ENCODE data around the gene TMPRSS6.

Gene TMPRSS6

GRCh38 chr22:37145180-37146050, 35.9 kb upstream of the TMPRSS6 start:
- Histone ChIP-seq H3K79me2 (ENCODE audit: low read length) (no peaks in the 10 kb centered on the region), H3K27me3 (ENCODE audit: low read depth, low read length) (0 out of 2 replicates have a peak, but pooled peaks cover 4% of the 10 kb centered on the region), H3K36me3 (replicated peaks; ENCODE audit: low read depth, low read length) (peaks cover 4% of the 10 kb centered on the region), H3K4me1 (ENCODE audit: low read length) (peaks cover 28% of the 10 kb centered on the region), H3K9ac (ENCODE audit: low read length) (no peak overlapping the region), H3K9me3 (ENCODE audit: insufficient read depth, low read length) (no peaks in the 10 kb centered on the region), H4K20me1 (ENCODE audit: insufficient read depth, low read length) (no peaks in the 10 kb centered on the region), H3K4me2 (ENCODE audit: low read length) (no peak overlapping the region), H3K27ac (ENCODE audit: low read length) (no peak overlapping the region), H3K4me3 (ENCODE audit: low read length) (no peak overlapping the region), H2AFZ (ENCODE audit: low read depth, low read length) (no peak overlapping the region)
- no peak for TF ChIP-seq EZH2phosphoT487 (IDR thresholded peaks at IDR 0.05; ENCODE audit: low read depth)
- no peak for TF ChIP-seq CTCF (IDR thresholded peaks at IDR 0.05; ENCODE audit: low read depth, low read length)

- peaks cover 27% of the 10 kb centered on the region for H3K4me1 ChIP-seq (ENCODE audit: low read length)
- no peak overlapping the region for H3K27ac ChIP-seq (ENCODE audit: low read length)
- H4K20me1 ChIP-seq (ENCODE audit: insufficient read depth, low read length) = no peaks in the 10 kb centered on the region
- 0 out of 2 replicates have a peak, but pooled peaks cover 3% of the 10 kb centered on the region for H3K27me3 ChIP-seq (ENCODE audit: low read depth, low read length)
- H3K4me2 ChIP-seq (ENCODE audit: low read length) = no peak overlapping the region
- H3K9ac ChIP-seq (ENCODE audit: low read length) = no peak overlapping the region
- H3K79me2 ChIP-seq (ENCODE audit: low read length) = no peaks in the 10 kb centered on the region
- peaks cover 4% of the 10 kb centered on the region for H3K36me3 ChIP-seq (replicated peaks; ENCODE audit: low read depth, low read length)
- TF ChIP-seq EZH2phosphoT487 (IDR thresholded peaks at IDR 0.05; ENCODE audit: low read depth) = no peak
- no peak for TF ChIP-seq CTCF (IDR thresholded peaks at IDR 0.05; ENCODE audit: low read depth, low read length)
- no peaks in the 10 kb centered on the region for H3K9me3 ChIP-seq (ENCODE audit: insufficient read depth, low read length)
- no peak overlapping the region for H2AFZ ChIP-seq (ENCODE audit: low read depth, low read length)
- H3K4me3 ChIP-seq (ENCODE audit: low read length) = no peak overlapping the region
These were observed 34.7 kb upstream of the TMPRSS6 start for GRCh38 chr22:37144180-37144554.

DNA sequence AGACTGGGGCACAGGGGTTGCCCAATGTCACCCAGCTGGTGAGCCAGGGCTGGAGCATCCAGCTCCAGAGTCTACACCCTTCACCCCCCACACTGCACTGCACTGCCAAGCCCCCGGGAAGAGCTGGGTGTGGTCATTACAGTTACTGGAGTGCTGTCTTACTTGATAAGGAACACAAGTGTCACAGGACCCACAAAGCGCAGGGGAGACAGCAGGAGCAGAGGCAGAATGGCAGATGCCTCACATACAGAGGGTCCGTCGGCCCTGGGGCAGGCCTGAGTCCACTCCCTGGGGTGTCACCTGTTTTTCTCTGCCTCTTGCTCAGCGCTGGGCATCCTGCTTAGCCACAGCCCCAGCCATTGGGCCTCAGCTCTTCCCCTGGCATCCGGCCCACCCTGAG, 32.5 kb upstream of the TMPRSS6 start:
- no peaks in the 10 kb centered on the region for H4K20me1 ChIP-seq (ENCODE audit: insufficient read depth, low read length)
- H2AFZ ChIP-seq (ENCODE audit: low read depth, low read length) = no peak overlapping the region
- H3K27me3 ChIP-seq (ENCODE audit: low read depth, low read length) = no peaks in the 10 kb centered on the region
- no peak overlapping the region for H3K4me2 ChIP-seq (ENCODE audit: low read length)
- H3K4me3 ChIP-seq (ENCODE audit: low read length) = no peak overlapping the region
- peaks cover 27% of the 10 kb centered on the region for H3K4me1 ChIP-seq (ENCODE audit: low read length)
- no peaks in the 10 kb centered on the region for H3K9me3 ChIP-seq (ENCODE audit: insufficient read depth, low read length)
- H3K79me2 ChIP-seq (ENCODE audit: low read length) = no peaks in the 10 kb centered on the region
- H3K27ac ChIP-seq (ENCODE audit: low read length) = no peak overlapping the region
- H3K9ac ChIP-seq (ENCODE audit: low read length) = no peak overlapping the region
- TF ChIP-seq EZH2phosphoT487 (IDR thresholded peaks at IDR 0.05; ENCODE audit: low read depth) = no peak
- TF ChIP-seq CTCF (IDR thresholded peaks at IDR 0.05; ENCODE audit: low read depth, low read length) = no peak
- peaks cover 17% of the 10 kb centered on the region for H3K36me3 ChIP-seq (replicated peaks; ENCODE audit: low read depth, low read length)

GRCh38 chr22:37141476-37141875, 32.0 kb upstream of the TMPRSS6 start:
- H3K4me1 ChIP-seq (ENCODE audit: low read length) = peaks cover 27% of the 10 kb centered on the region
- H3K9me3 ChIP-seq (ENCODE audit: insufficient read depth, low read length) = no peaks in the 10 kb centered on the region
- no peak overlapping the region for H3K9ac ChIP-seq (ENCODE audit: low read length)
- no peak overlapping the region for H3K27ac ChIP-seq (ENCODE audit: low read length)
- H4K20me1 ChIP-seq (ENCODE audit: insufficient read depth, low read length) = no peaks in the 10 kb centered on the region
- H3K27me3 ChIP-seq (ENCODE audit: low read depth, low read length) = no peaks in the 10 kb centered on the region
- no peak overlapping the region for H3K4me2 ChIP-seq (ENCODE audit: low read length)
- no peak overlapping the region for H2AFZ ChIP-seq (ENCODE audit: low read depth, low read length)
- peaks cover 18% of the 10 kb centered on the region for H3K36me3 ChIP-seq (replicated peaks; ENCODE audit: low read depth, low read length)
- no peaks in the 10 kb centered on the region for H3K79me2 ChIP-seq (ENCODE audit: low read length)
- no peak for TF ChIP-seq CTCF (IDR thresholded peaks at IDR 0.05; ENCODE audit: low read depth, low read length)
- H3K4me3 ChIP-seq (ENCODE audit: low read length) = no peak overlapping the region
